Measurements from ENCODE around the gene SMARCD1.
A peak's percentile ranks its signal among the peaks of the same experiment; 100 is the strongest.

SMARCD1 gene

DNA sequence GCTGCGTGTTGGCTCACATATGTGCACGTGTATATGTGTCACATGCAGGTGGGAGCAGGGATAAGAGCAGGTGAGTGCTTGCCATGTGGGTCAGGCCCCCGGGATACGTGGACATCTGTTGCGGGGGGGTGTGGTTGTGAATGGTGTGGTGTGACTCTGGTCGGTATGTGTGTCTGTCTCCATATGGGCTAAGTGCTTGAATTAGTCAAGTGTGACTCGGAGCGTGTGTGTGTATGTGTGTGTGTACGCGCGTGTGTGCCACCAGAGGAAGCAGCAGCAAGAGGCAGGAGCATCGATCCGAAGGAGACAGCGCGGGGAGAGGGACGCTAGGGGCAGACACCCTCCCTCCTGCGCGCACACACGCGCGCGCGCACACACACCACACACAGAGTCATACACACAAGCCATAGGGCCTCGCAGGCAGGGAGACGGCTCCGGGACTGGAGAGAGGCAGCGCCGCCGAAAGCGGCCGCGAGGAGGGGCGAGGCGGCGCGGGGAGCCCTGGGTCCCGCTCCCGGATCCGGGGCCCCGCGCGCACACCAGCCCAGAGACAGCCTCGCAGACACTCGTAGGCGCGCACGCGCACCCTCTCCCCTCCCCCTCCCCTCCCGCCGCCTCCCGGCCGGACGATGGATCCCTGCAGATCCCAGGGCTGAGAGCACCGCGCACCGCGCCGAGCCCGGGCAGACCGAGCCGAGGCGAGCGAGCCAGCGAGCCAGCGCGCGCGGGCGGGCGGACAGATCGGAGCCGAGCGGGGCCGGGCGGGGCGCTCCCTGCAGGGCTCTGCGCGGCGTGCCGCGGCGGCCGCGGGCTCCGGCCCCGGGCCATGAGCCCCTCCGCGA, 27.9 kb upstream of the SMARCD1 start, which contains the start of gene ASIC1:
Gene ASIC1 (plus strand): TSS at position 597 of the 842 bp plus-strand sequence. CDS start 1,171 bp downstream, outside the sequence.
- DNase-seq: peak; percentile 8

DNA sequence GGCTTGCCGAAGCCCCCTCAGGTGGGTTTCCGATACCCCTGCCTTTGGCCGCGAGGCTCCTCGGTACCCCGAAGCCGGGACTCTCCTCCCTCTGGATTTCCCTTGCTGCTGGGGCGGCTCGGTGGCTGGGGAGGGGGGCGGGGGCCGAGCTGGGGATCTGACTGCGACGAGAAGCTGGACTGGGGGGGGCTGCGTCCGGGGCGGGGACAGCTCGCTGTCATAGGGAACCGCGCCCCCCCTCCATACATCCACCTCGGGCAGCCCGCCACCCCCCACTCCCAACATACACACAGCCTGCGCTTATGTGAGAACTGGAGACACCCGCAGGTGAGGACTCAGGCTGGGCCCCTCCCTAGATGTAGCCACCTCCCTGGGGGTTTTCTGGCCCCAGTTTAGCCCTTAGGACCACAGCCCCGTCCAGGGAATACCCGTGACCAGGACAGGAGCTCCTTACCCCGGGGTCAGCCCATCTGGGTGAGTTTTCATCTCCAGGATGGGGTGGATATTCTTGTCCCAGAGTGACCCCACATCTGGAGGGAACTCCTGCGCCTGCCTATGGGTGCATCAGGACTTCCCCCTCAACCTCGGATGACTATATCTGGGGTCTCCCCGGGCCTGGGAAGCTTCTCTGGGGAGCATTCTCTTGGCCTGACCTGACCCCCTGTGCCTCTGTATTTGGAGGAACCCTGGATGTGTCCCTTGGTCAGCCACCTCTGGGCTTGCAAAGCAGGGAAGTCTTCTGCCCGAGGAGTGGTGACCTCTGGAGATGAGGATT, 27.1 kb upstream of the SMARCD1 start:
- DNase-seq: no peak

DNA sequence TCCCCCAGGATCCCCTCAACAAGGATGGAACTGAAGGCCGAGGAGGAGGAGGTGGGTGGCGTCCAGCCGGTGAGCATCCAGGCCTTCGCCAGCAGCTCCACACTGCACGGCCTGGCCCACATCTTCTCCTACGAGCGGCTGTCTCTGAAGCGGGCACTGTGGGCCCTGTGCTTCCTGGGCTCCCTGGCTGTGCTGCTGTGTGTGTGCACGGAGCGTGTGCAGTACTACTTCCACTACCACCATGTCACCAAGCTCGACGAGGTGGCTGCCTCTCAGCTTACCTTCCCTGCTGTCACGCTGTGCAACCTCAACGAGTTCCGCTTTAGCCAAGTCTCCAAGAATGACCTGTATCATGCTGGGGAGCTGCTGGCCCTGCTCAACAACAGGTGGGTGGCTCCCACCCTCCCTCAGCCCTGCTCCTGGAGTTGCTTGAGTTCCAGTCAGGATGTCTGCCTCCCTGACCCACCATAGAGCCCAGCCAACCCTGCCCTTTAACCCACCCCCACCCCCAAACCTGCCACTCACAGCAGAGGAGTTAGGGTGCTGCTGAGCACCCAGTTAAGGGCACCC, 26.3 kb upstream of the SMARCD1 start:
- no peak for DNase-seq

DNA sequence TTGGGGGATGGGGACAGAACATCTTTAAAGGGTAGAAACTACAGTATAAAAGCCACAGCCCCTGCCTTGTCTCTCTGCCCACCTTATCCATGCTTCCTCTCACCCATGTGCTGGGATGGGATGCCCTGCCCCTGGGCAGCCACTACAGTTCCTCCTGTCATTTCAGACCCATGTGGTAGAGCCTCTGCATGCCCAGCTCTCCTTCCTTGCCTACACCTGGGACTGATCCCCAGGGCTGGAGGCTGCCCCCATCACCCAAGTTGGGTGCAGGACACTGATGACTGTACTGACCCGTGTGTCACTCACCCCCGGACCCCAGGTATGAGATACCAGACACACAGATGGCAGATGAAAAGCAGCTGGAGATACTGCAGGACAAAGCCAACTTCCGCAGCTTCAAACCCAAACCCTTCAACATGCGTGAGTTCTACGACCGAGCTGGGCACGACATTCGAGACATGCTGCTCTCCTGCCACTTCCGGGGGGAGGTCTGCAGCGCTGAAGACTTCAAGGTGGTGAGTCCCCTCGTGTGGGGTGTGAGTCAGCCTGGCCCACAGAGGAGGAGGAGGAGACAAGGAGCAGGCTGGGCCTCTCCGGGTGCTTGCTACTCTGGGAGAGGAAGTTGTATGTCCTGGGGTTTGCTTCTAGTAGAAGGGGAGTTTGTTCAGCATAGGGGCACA, 25.6 kb upstream of the SMARCD1 start:
- DNase-seq: no peak

DNA sequence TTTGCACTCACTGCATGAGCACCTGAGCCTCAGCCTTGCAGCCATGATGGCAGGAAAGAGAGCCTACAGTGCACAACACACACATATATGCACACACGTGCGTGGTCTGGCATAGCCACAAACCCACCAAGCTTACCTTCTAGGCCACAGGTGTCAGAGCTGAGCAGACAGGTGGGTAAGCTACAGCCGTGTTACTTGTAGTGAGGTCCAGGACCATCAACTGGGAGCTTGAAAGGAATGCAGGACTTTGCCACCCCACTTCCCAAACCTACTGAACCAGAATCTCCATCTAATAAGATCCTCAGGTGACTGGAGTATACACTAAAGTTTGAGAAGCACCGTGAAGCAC, 25.0 kb upstream of the SMARCD1 start:
- no peak for DNase-seq

DNA sequence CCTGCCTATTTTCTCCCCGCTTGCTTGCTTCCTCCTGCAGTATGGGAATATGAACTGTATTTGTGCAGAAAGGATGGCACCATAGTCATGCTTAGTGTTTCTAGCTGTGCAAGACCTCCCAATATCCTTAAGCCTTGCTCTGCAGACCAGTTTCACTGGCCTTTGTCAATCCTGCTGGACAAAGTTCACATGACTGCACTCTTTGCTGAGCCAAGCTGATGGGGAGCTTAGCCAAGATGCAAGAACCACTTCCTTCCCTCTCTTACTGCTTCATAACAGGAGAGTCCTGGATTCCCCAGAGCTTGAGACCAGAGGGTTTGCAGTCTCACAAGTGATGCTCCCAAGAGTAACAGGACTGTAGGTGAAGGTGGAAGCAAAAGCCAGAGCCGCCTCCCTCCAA, 24.0 kb upstream of the SMARCD1 start:
- DNase-seq: no peak

DNA sequence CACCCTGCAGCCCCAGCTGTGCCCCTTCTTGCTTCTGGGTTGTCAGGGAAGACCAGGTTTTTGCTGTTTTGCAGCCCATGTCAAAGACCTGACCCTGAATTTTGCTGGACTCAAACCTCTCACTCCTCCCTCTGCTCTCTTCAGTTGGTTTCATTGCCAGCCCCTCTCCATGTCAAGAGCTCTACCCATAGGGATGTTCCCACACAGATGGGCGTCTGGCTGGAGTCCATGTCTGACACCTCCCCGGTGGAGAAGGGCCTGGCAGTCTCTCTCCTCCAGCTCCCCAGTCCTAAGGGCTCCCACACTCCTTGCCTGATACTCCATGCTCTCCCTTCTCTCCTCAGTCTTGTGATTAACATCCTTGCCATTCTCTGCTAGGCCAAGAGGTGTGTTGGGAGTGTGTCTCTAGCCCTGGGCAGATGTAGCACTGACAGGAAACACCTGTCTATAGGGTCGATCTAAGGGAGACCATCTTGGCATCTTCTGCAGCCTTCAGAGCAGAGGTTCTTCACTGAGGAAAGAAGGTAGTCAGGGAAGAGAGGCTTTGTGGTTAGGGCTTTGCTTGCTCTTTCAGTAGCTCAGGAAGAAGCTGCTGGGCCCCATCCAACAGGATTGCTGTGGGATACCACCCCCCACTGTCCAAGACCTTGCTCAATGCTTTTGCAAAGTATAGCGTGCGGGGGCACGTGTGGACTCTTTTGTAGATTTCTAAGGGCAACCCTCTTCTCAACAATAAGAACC, 23.0 kb upstream of the SMARCD1 start:
- no peak for DNase-seq

DNA sequence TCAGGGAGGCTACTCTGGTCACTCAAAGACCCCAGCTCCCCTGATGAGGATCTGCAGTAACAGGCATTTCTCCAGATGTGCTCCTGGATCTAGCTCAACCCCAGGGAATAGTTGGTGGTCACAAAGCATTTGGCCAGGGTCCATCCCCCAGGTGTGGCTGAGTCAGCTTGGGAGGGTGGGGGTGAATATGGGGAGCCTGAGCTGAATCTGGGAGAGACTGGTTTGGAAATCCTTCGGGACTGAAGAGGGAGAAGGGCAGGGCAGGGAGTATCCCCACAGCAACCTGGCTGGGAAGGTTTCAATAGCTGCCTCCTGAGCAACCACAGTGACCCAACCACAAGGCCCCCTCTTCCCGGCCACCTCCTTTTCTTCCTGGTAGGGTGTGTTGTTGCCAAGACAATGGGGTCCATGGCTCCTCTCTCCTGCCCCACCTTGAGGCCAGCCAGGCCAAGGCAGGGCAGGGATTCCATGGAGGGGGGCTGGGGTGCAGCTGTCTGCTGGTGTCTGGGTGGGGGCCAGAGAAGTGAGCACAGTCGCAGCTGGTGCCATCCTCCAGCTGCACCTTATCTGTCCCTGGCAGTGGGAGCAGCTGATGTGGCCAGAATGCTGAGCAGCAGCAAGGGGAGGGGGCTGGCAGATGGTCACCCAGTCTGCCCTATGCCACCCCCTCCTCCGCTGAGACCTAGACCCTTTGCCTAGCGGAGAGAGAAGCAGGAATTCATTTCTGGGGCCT, 22.2 kb upstream of the SMARCD1 start:
- DNase-seq: no peak

DNA sequence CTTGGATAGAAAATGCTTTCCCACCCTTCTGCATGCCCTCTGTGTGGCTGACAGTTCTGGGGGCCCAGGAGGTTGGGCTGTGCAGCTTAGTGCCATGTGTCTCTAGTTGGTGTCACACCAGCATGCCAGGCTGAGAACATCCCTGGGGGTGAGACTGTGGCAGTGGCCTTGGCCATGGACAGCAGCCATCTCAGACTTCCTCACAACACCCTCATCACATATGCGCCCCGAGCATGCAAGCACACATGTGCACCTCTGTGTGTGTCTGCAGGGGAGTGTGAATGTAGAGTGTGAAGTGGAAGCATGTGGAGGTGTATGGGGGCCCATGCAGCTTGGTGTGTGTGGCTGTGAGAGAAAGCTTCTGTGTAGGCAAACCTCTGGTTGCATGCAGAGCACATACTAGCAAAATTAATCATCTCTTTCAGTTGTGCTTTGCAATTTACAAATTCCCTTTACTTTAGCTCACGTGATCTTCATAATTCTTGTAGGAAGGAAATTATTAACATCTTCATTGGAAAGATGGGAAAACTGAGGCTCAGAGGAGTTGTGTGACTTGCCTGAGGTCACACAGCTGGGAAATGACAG, 19.3 kb upstream of the SMARCD1 start:
- no peak for DNase-seq

DNA sequence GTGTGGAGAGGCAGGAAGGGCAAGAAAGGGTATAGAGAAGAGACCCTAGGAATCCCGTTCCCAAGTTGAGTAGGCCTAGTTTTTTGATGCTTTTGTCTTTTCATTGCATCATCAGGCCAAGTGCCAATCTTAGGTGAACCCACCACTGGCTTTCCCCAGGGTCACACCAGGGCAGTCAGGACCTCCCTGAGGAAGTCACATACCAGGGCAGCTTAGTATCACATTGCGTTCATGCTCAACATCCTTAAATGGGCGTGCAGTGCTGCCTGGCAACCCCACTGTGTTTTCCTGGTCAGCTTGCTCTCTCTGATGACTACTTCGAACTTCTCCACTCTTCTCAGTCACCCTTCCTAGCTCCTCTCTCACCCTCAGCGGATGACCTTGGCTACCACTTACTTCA, 18.7 kb upstream of the SMARCD1 start:
- no peak for DNase-seq

DNA sequence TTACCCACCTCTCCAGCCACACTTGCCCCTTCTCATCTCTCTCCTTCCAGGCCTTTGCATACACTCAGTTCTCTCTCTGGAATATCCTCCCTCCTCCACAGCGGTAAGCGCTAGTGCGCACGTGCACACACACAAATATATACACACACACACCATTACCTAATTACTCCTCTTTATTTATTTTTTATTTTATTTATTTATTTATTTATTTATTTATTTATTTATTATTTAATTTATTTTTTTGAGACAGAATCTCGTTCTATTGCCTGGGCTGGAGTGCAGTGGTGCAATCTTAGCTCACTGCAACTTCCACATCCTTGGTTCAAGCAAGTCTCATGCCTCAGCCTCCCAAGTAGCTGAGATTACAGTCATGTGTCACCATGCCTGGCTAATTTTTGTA, 16.1 kb upstream of the SMARCD1 start:
- no peak for DNase-seq

DNA sequence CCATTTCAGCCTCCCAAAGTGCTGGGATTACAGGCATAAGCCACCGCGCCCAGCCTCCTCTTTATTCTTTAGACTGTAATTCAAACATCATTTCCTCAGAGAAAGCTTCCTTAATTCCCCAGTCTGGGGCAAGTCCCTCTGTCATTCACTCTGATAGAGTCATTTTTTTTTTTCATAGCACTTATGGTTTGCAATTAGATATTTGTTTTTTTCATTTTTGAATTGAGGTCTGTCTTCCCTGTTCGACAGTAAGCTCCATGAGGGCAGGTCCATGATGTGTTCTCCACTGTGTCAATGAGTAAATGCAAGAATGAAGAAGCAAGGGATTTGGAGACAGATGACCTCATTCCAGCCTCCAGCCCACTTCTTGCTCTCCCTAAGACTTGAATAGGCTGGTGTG, 15.6 kb upstream of the SMARCD1 start:
- DNase-seq: no peak

DNA sequence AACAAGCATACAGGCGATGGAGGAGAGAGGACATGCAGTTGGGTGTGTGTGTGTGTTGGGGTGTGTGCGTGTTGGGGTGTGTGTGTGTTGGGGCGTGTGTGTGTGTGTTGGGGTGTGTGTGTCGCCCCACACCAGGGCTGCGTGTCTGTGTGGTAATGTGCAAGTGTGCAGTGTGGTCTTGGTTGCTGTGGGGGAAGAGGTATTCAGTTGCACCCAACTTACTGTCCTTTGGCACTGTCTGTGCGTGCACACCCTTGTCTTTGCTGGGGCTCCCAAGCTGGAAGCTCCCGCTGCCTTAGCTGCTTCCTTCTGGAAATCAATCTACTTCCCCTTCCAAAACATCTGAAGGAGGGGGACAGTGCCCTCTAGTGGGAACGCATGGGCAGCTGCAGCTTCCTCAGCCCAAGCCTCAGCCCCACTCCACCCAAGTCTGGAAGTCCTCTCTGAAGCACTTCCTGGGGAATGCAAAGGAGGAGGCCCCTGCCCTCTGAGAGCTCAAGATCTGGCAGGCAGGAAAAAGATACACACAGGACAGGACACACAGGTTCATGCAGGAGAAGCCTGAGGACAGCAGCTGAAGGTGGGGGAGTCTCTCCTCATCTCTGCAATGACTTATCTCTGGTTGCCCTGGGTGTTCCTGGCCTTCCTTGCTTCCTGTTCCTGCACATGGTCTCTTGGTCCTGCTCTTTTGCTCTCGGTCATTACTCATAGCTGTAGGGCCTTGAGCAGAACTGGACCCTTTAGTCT, 14.7 kb upstream of the SMARCD1 start:
- DNase-seq: peak; percentile 52

DNA sequence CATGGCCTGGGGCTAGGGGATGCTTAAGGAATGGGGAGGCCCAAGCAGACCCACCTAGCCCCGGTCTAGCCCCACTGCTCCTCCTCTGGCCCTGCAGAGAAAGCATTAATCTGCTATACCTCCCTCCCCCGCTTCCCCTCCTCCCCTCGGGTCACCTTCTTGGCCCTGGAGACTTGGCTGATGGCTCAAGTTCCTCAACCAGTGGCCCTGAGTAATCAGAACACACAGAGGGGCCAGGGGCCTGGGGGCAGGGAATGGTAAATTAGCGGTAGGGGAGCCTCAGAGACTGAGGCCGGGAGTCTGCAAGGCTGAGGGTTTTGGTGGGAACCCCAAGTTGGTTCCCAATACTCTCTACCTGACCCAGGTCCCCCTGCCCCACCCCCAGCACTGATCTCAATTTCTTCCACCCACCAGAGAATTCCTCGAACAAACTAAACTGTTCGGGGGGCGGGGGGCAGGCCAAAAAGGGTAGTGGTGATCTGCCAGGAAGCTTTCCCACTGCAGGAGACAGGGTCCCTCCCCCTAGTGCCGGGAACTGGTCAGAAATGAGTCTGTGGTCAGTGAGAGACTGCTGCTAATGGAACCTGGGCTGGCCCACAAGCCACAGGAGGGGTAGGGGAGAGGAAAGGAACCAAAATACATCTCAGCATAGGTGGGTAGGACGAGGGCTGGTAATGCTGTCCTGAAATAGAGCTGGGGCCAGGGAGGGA, 12.8 kb upstream of the SMARCD1 start:
- DNase-seq: no peak

DNA sequence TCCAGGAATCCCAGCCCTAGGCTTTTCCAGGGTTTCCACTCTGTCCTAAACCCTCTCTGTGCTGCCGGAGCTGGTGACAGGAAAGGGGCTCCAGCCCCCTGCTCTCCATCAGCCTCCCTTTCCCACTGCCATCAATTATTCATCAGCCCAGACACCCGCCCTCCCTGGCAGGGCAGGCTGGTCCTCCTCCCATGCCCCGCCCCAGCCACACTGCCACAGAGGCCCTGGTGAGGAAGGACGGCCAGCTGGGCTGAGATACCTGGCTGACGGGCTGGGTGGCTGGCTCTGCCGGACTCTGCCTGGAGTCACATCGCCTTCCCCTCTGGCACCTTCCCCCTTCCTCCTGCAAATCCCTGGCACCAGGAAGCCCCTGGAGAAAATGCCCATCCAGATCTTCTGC, 11.9 kb upstream of the SMARCD1 start:
- no peak for DNase-seq

DNA sequence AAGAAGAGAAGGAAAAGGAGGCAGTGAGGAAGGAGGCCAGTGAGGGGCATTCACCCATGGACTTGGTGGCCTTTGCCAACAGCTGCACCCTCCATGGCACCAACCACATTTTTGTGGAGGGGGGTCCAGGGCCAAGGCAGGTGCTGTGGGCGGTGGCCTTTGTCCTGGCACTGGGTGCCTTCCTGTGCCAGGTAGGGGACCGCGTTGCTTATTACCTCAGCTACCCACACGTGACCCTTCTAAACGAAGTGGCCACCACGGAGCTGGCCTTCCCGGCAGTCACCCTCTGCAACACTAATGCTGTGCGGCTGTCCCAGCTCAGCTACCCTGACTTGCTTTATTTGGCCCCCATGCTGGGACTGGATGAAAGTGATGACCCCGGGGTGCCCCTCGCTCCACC, 11.4 kb upstream of the SMARCD1 start:
- no peak for DNase-seq

DNA sequence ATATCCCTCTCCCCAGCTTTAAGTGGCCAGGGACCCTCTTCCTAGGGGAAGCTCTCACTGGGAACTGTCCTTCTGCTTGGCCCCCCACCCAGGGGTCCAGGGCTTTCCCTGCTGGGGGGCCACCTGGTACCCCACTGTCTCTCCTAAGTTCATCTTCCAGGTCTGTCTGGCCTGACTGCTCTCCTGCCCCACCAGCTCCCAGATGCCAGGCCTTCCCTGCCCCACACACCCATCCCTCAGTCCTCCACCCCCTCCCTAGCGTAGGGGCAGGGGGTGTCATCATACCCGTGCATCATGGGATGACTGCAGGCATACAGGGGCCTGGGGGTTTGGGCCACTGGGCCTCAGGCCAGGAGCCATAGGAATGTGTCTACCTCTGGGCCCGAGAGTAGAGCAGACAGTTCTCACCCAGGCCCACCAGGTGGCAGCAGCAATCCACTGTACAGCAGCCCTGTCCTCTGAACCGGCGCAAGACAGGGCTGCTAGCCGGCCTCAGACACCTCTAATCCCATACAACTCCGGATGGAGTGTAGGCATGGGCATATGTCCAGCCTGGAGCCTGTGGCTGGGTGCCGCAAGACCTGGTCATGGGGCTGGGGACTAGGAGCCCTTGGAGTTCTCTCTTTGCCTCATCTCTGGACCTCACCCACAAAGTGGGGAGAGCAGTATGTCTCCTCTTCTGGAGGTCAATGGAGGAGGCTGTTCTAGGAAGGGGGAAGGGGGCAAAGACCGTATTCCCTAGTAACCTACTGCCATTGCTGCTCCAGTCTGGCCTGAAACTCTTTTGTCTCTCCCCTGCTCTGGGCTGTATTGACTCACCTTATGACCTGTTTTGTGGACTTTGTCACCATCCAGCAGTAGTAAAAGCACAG, 10.0 kb upstream of the SMARCD1 start:
- DNase-seq: peak; percentile 34

DNA sequence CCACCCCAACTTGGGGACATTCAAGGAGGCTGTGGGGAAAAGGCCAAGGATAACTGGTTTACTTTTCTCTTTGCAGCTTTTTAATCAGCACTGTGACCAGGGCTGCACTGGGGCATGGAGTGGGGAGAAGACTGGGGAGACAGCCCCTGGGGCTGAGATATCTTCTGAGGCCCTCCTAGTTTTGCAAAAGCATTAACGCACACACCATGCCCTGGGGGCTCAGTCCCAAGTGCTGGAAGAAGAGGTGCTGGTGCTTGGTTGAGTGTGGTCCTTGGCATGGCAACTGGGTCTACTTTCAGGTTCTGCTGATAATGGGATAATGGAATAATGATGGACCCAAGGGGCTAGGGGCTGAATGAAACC, 9.4 kb upstream of the SMARCD1 start:
- no peak for DNase-seq

DNA sequence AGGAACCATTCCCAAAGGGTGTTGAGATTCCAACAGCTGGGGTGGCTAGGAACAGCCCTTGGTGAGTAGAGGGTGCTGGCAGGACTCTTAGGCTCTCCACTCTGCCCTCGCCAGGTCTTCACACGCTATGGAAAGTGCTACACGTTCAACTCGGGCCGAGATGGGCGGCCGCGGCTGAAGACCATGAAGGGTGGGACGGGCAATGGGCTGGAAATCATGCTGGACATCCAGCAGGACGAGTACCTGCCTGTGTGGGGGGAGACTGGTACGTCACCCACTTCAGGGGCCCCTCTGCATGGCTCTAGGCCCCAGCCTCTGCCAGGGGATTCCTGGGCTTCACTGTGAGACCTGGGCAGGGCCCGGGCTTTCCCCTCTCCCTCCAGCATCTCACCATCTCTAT, 8.0 kb upstream of the SMARCD1 start:
- DNase-seq: no peak

Data from DMS153 (cell line).